CD4-positive, alpha-beta T cell treated with Interleukin-17A for 1 hour (primary cell): Measurements from ENCODE around the gene ABCF2.

Experiments
- DNase-seq: peaks from one replicate; pipeline ENCODE4 v3.0.0-alpha.2; 2020

ABCF2 gene

GRCh38 chr7:151240942-151241754, 14.1 kb upstream of the ABCF2 start:
- no peak for DNase-seq

- DNase-seq = no peak
Measured at GRCh38 chr7:151240536-151240935, 13.5 kb upstream of the ABCF2 start.

- DNase-seq = no peak
Measured at GRCh38 chr7:151239837-151240459, 12.9 kb upstream of the ABCF2 start.

GRCh38 chr7:151238924-151239836, 12.2 kb upstream of the ABCF2 start:
- no peak for DNase-seq

GRCh38 chr7:151238190-151238810, 11.3 kb upstream of the ABCF2 start:
- DNase-seq = no peak

GRCh38 chr7:151237244-151238189, 10.5 kb upstream of the ABCF2 start:
- no peak for DNase-seq

- DNase-seq = no peak
Measured at GRCh38 chr7:151236406-151236805, 9.4 kb upstream of the ABCF2 start.

- no peak for DNase-seq
Measured at GRCh38 chr7:151235091-151235787, 8.2 kb upstream of the ABCF2 start.

- DNase-seq = no peak
Measured at GRCh38 chr7:151233804-151234203, 6.8 kb upstream of the ABCF2 start.

- DNase-seq = peak; percentile 70
Measured at GRCh38 chr7:151232917-151233701, 6.1 kb upstream of the ABCF2 start.

- peak; percentile 90 for DNase-seq
Measured at GRCh38 chr7:151232091-151232916, 5.3 kb upstream of the ABCF2 start, which contains the start of gene CHPF2. TSS of gene CHPF2 (plus strand) at chr7:151232483. CDS start at chr7:151234012, 1,529 bp downstream.

- DNase-seq = no peak
Measured at GRCh38 chr7:151231080-151231479, 4.1 kb upstream of the ABCF2 start.

GRCh38 chr7:151229249-151229648, 2.2 kb upstream of the ABCF2 start:
- no peak for DNase-seq

GRCh38 chr7:151228024-151228866, 1.2 kb upstream of the ABCF2 start:
- DNase-seq = no peak

- no peak for DNase-seq
Measured at GRCh38 chr7:151226560-151226874, 488 bp downstream of the ABCF2 start.

- no peak for DNase-seq
Measured at GRCh38 chr7:151225948-151226510, 976 bp downstream of the ABCF2 start.

- no peak for DNase-seq
Measured at GRCh38 chr7:151223728-151224127, 3.3 kb downstream of the ABCF2 start.

- DNase-seq = no peak
Measured at GRCh38 chr7:151218170-151218569, 8.8 kb downstream of the ABCF2 start.
